Activated CD4-positive, alpha-beta T cell treated with anti-CD3 and anti-CD28 coated beads, Interleukin-2, amount 50 U/mL, for 16 hours (primary cell): ENCODE measurements around the gene FRMPD1.

ENCODE experiments used
- DNase-seq: peaks from one replicate; pipeline ENCODE4 v3.0.0-alpha.2; 2020

FRMPD1 gene

GRCh38 chr9:37683531-37684371 lies 33.0 kb downstream of the FRMPD1 start:
- no peak for DNase-seq

- DNase-seq, result no peak
Measured at GRCh38 chr9:37692622-37693221, 42.0 kb downstream of the FRMPD1 start.

GRCh38 chr9:37693260-37693659 lies 42.5 kb downstream of the FRMPD1 start:
- no peak for DNase-seq

GRCh38 chr9:37694355-37694754 lies 43.6 kb downstream of the FRMPD1 start:
- DNase-seq, result no peak

DNA sequence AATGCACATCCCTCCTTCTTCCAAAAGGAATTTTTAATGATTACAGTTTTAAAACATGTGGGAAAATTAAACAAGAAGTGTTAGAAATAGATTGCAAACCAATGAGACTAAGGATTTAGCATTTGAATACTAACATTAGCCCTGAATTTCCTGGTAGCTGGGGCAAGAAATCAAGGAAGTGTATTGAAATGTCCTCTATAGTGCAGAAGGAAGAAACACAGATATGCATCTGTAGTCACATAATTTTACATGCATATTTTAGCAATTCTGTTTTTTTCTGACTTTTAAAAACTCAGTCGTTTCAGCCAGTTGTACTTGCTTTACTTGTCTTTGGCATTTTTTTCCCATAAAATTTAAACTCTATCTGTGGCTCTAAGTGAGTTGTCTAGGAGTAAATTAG lies 45.8 kb downstream of the FRMPD1 start:
- no peak for DNase-seq

DNA sequence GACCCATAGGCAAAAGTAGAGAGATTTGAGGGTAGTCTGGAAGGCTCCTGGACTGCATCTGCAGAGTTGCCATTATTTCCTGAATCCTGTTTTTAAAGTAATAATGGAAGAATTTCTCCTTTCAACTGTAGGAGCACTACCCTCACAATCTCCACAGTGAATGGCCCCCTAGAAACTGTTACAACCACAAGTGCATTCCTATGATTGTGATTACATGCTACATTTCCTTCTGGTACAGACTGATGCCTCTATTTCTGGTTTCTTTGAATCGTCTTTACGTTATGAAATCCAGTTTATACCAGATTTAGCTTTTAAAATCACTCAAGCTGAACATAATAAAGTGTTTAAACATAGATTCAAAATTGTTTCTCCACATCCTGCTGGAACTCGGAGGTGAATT lies 49.4 kb downstream of the FRMPD1 start:
- DNase-seq, result no peak

- no peak for DNase-seq
Measured at GRCh38 chr9:37700900-37701299, 50.1 kb downstream of the FRMPD1 start.

- DNase-seq, result no peak
Measured at GRCh38 chr9:37705787-37706186, 55.0 kb downstream of the FRMPD1 start.

DNA sequence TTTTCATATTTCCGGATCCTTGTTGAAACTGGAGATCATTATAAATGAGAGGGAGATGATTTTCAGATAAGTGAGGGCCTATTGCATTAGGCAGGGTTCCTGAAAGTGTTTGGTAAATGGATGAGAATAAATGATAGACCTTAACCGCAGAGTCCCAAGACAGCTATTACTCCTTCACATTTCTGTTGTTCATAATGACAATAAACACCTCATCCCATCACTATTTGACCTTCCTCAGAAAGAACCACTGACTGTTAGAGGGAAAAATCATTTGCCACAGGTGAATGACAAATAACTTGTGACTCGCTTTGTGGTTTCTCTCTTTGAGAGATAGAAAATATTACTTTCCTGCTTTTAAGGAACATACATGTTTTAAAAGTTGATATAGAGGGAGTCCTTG lies 55.5 kb downstream of the FRMPD1 start:
- peak; percentile 18 for DNase-seq

GRCh38 chr9:37707748-37708147 lies 57.0 kb downstream of the FRMPD1 start:
- DNase-seq, result no peak

- no peak for DNase-seq
Measured at GRCh38 chr9:37710046-37710445, 59.3 kb downstream of the FRMPD1 start.

GRCh38 chr9:37715260-37715659 lies 64.5 kb downstream of the FRMPD1 start:
- DNase-seq, result no peak

DNA sequence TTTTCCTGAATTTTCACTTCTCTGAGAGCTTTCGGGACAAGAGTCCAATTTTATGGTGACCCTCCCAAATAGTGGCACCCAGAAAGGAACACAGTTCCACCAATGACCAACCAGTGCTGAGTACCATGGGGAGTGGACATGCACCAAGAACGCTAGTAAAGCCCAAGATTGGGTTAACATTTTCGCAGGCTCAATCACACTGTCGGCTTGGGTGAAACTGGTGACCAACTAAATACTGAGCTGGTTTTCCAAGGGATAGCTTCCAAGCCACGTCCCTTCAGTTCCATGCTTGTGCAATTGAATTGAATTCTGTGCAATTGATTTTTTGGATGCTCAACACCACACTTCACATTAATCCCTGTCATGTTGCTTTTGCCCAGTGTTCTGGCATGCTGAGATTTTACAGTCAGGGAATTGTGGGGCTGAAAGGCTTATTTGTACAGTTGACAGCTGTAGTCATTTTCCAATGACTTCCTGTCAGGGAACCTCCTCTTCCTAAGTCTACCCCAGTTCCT lies 65.3 kb downstream of the FRMPD1 start:
- DNase-seq, result no peak

DNA sequence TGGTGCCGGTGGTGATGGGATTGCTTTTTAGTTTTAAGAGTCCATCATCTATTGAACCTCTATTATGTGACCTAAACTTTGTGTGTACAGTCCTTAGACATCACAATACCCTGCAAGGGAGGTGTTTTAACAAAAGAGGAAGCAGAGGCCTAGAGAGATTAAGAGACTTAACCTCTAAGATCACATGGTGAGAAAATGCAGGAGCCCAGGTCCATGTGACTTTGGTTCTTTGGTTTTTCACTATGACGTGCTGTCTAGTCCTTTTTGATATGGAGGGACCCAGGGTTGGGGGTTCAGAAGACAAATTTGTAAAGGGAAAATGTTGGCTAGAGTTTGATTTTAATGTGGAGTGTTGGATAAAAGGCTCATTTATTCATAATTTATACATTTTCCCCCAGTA lies 68.8 kb downstream of the FRMPD1 start:
- no peak for DNase-seq

DNA sequence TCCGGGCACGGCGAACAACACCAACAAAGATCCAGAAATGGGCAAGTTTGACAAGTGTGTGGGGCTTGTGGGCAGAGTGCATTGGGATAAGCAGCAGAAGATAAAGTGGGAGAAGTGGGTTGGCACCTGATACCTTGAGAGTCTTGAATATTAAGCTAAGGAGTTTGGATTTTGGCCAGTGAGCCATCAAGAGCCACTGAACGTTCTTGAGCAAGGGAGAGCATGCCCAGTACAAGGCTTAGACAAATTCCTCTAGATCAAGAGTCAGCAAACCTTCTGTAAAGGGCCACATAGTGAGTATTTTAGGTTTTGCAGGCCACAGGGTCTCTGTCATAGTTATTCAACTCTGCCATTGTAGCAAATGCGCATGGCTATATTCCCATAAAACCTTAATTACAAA lies 76.3 kb downstream of the FRMPD1 start:
- no peak for DNase-seq

DNA sequence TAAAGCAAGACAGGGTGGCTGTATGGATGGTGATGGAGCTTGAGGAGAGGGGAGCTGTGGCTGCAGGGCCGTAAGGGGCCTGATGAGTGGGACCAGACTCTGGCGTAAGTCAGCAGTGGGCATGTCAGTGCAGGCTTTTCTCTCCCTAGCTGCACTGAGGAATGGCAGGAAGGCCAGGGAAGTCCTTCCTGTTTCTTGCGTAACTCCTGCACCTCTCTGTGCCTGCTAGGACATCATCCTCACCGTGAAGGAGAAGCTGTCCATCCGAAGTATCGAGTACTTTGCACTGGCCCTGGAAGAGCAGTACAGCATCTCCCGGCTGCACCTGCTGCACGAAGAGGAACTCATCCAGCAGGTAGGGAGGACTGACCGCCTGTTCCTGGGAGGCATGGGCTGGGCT lies 78.7 kb downstream of the FRMPD1 start:
- no peak for DNase-seq

GRCh38 chr9:37730256-37730655 lies 79.5 kb downstream of the FRMPD1 start:
- no peak for DNase-seq

DNA sequence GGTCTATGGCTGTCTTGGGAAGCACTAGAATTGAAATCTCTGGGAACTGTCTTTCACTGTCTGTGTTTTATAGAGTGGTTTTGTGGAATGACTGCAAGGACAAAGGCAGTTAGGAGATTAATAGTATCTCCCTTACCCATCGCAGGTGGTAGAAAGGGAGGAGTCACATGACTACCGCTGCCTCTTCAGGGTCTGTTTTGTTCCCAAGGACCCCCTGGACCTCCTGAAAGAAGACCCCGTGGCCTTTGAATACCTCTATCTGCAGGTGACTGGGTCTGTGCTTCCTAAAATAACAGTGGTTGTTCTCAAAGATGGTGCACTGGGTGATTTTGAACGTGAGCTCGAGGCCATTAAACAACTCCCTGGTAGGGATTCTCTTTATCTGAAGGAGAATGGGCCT lies 80.1 kb downstream of the FRMPD1 start:
- no peak for DNase-seq

GRCh38 chr9:37732086-37732741 lies 81.5 kb downstream of the FRMPD1 start:
- DNase-seq, result no peak

- no peak for DNase-seq
Measured at GRCh38 chr9:37732952-37733351, 82.2 kb downstream of the FRMPD1 start.

GRCh38 chr9:37739222-37739621 lies 88.5 kb downstream of the FRMPD1 start:
- no peak for DNase-seq

DNA sequence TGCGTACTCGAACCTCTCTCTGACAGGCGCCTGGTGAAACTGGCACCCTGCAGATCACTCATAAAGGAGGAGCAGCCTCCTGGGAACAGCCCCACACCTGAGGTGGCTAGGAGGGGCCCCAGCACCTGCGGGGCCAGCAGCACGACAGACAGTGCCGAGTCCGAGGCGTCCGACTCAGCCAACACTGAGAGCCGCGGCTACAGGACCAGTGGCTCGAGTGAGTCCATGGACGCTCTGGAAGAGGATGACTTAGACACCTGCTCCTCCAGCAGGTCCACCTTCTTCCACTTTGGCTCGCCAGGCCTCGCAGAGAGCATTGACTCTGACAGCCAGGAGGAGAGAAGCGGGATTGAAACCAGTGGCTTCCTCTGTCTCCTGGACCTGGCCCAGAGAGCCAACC lies 89.4 kb downstream of the FRMPD1 start:
- no peak for DNase-seq

- no peak for DNase-seq
Measured at GRCh38 chr9:37740631-37741328, 90.0 kb downstream of the FRMPD1 start.
